ENCODE measurements around the gene TLX3.
A peak's percentile ranks its signal among the peaks of the same experiment; 100 is the strongest.

The TLX3 gene

GRCh38 chr5:171323806-171324632 lies 15.0 kb downstream of the TLX3 start:
- no peak for FAIRE-seq
- no peak for TF ChIP-seq CTCF (IDR thresholded peaks at IDR 0.05; ENCODE audit: insufficient read depth, missing control alignments)

GRCh38 chr5:171330021-171330420 lies 21.0 kb downstream of the TLX3 start:
- FAIRE-seq (no peak), DNase-seq (ENCODE audit: insufficient read length, low spot score) (no peak)
- no peak for TF ChIP-seq CTCF (IDR thresholded peaks at IDR 0.05; ENCODE audit: insufficient read depth, missing control alignments)

More at GRCh38 chr5:171323806-171324632, 15.0 kb downstream of the TLX3 start:
- DNase-seq (ENCODE audit: insufficient read length, low spot score), result no peak

- DNase-seq (ENCODE audit: insufficient read length, low spot score) (no peak), FAIRE-seq (no peak)
- no peak for TF ChIP-seq CTCF (IDR thresholded peaks at IDR 0.05; ENCODE audit: insufficient read depth, missing control alignments)
These were observed 26.6 kb downstream of the TLX3 start for GRCh38 chr5:171335616-171336015.

- DNase-seq (ENCODE audit: insufficient read length, low spot score) (no peak), FAIRE-seq (no peak)
- peak; percentile 80 for TF ChIP-seq CTCF (IDR thresholded peaks at IDR 0.05; ENCODE audit: insufficient read depth, missing control alignments)
These were observed 27.6 kb downstream of the TLX3 start for GRCh38 chr5:171336521-171337209.

- DNase-seq (ENCODE audit: insufficient read length, low spot score) (no peak), FAIRE-seq (no peak)
- no peak for TF ChIP-seq CTCF (IDR thresholded peaks at IDR 0.05; ENCODE audit: insufficient read depth, missing control alignments)
These were observed 28.1 kb downstream of the TLX3 start for GRCh38 chr5:171337210-171337569.

GRCh38 chr5:171340042-171340441 lies 31.0 kb downstream of the TLX3 start:
- DNase-seq (ENCODE audit: insufficient read length, low spot score) (no peak), FAIRE-seq (no peak)
- no peak for TF ChIP-seq CTCF (IDR thresholded peaks at IDR 0.05; ENCODE audit: insufficient read depth, missing control alignments)

GRCh38 chr5:171340491-171340890 lies 31.4 kb downstream of the TLX3 start:
- DNase-seq (ENCODE audit: insufficient read length, low spot score) (no peak), FAIRE-seq (no peak)
- no peak for TF ChIP-seq CTCF (IDR thresholded peaks at IDR 0.05; ENCODE audit: insufficient read depth, missing control alignments)
